Central memory CD4-positive, alpha-beta T cell (primary cell): ENCODE measurements around the gene MAP1LC3B2.

Experiments
- DNase-seq: peaks from one replicate; pipeline ENCODE4 v3.0.0; 2022

Gene MAP1LC3B2

GRCh38 chr12:116538076-116538591 lies 21.0 kb upstream of the MAP1LC3B2 start:
- DNase-seq: no peak

- no peak for DNase-seq
Observed at GRCh38 chr12:116538682-116539305, 20.4 kb upstream of the MAP1LC3B2 start.

GRCh38 chr12:116539361-116539771 lies 19.8 kb upstream of the MAP1LC3B2 start:
- DNase-seq: no peak

- DNase-seq: no peak
Observed at GRCh38 chr12:116539905-116540482, 19.2 kb upstream of the MAP1LC3B2 start.

GRCh38 chr12:116540622-116541152 lies 18.5 kb upstream of the MAP1LC3B2 start:
- no peak for DNase-seq

GRCh38 chr12:116541547-116542344 lies 17.4 kb upstream of the MAP1LC3B2 start:
- no peak for DNase-seq

- no peak for DNase-seq
Observed at GRCh38 chr12:116542345-116542956, 16.7 kb upstream of the MAP1LC3B2 start.

- no peak for DNase-seq
Observed at GRCh38 chr12:116544656-116545055, 14.5 kb upstream of the MAP1LC3B2 start.

- DNase-seq: no peak
Observed at GRCh38 chr12:116545144-116545543, 14.0 kb upstream of the MAP1LC3B2 start.

GRCh38 chr12:116545936-116546335 lies 13.2 kb upstream of the MAP1LC3B2 start:
- DNase-seq: no peak

- DNase-seq: no peak
Observed at GRCh38 chr12:116547955-116548501, 11.2 kb upstream of the MAP1LC3B2 start.

GRCh38 chr12:116549993-116550392 lies 9.2 kb upstream of the MAP1LC3B2 start:
- DNase-seq: no peak

GRCh38 chr12:116551151-116551550 lies 8.0 kb upstream of the MAP1LC3B2 start:
- no peak for DNase-seq

- no peak for DNase-seq
Observed at GRCh38 chr12:116551619-116551951, 7.6 kb upstream of the MAP1LC3B2 start.

GRCh38 chr12:116551952-116552772 lies 7.0 kb upstream of the MAP1LC3B2 start:
- no peak for DNase-seq

- no peak for DNase-seq
Observed at GRCh38 chr12:116552773-116553373, 6.3 kb upstream of the MAP1LC3B2 start.

GRCh38 chr12:116556356-116556952 lies 2.7 kb upstream of the MAP1LC3B2 start:
- DNase-seq: no peak

GRCh38 chr12:116556964-116557698 lies 2.0 kb upstream of the MAP1LC3B2 start:
- DNase-seq: no peak

GRCh38 chr12:116558280-116559161 lies 660 bp upstream of the MAP1LC3B2 start:
- DNase-seq: no peak
